GM10266 (cell line): Measurements from ENCODE around the gene TMEFF2.

Experiments
- DNase-seq: peaks from one replicate; pipeline ENCODE4 v3.0.0; 2012; ENCODE audit errors: extremely low spot score
- TF ChIP-seq, protein P1 (sequence below): IDR thresholded peaks from 2 replicates; pipeline ENCODE4 v1.5.1; 2012; ENCODE audit warnings: mild to moderate bottlenecking, low read depth; ENCODE audit not compliant: control insufficient read depth, insufficient read depth; ENCODE audit errors: missing control alignments

Gene TMEFF2, protein sequence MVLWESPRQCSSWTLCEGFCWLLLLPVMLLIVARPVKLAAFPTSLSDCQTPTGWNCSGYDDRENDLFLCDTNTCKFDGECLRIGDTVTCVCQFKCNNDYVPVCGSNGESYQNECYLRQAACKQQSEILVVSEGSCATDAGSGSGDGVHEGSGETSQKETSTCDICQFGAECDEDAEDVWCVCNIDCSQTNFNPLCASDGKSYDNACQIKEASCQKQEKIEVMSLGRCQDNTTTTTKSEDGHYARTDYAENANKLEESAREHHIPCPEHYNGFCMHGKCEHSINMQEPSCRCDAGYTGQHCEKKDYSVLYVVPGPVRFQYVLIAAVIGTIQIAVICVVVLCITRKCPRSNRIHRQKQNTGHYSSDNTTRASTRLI

DNA sequence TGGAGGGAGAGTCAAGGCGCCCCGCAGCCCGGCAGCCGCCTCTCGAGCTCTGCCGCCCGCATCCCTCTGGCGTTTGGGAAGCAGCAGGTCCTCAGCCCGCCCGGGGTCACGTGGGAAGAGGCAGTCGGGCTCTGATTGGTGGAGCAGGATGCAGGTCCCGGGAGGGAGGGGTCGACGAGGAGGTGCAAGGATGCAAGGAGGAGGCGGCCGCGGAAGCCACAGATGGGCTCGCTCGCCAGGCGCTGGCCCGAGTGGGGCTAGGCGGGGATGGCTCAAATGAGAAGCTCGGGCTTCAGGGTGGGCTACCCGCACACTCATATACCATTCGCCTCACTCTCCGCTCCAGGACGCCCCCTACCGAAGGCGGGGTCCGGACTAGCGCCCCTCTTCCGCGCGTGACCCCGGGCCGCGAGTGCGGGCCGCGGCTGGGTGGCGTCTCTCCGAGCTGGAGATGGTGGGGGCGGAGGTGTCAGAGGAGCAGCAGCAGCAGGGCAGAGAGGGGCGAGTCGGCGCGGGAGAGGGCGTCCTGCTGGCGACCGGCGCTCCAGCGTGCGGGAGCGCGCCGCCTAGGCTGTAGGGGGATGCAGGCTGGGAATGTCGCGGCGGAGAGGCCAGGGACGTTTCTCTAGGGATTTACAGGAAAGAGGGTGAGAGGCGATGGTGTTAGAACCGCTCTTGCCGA lies at the start of gene TMEFF2:
TSS of gene TMEFF2 (minus strand) at position 68 of the 682 bp plus-strand sequence. CDS start 409 bp downstream, outside the sequence.
- TF ChIP-seq, protein P1, sequence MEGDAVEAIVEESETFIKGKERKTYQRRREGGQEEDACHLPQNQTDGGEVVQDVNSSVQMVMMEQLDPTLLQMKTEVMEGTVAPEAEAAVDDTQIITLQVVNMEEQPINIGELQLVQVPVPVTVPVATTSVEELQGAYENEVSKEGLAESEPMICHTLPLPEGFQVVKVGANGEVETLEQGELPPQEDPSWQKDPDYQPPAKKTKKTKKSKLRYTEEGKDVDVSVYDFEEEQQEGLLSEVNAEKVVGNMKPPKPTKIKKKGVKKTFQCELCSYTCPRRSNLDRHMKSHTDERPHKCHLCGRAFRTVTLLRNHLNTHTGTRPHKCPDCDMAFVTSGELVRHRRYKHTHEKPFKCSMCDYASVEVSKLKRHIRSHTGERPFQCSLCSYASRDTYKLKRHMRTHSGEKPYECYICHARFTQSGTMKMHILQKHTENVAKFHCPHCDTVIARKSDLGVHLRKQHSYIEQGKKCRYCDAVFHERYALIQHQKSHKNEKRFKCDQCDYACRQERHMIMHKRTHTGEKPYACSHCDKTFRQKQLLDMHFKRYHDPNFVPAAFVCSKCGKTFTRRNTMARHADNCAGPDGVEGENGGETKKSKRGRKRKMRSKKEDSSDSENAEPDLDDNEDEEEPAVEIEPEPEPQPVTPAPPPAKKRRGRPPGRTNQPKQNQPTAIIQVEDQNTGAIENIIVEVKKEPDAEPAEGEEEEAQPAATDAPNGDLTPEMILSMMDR = no peak
- peak; percentile 60 for DNase-seq

DNA sequence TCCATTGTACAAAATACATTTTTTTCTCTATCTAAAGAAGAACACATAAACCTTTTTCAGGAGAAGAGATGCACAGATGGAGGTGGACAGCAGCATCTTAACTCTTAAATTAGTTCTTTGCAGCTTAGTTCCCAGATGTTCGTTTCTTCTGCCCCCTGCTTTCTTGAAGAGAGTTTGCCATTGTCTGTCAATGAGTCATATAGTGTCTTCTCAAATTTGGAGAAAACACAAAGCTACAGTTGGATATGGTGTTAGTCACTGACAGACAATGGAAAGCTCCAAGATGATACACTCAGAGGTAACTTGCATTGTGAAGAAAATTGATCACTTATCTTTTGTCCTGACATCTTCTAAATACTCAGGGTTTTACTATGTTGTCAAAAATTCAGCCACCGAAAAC lies 48.8 kb upstream of the TMEFF2 start:
- TF ChIP-seq, protein P1 = no peak
- DNase-seq = no peak

DNA sequence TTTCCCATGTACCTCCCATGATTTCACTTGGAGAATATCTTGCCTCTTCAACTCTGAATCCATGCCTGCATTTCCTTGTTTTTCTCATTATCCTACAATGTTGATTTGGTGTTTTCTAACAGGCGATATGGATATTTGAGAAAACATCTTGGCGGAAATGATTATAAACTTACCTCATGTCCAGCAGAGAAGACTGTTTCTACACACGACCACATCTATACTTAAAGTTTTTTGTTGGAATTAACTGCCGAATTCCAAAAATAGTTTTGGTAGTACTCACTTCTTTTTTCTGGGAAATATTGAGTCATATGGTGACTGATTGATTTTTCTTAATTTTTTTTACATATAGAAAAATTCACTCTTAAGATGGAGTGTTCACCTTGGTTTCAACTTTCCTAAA lies 41.4 kb upstream of the TMEFF2 start:
- TF ChIP-seq, protein P1 = no peak
- DNase-seq = no peak

DNA sequence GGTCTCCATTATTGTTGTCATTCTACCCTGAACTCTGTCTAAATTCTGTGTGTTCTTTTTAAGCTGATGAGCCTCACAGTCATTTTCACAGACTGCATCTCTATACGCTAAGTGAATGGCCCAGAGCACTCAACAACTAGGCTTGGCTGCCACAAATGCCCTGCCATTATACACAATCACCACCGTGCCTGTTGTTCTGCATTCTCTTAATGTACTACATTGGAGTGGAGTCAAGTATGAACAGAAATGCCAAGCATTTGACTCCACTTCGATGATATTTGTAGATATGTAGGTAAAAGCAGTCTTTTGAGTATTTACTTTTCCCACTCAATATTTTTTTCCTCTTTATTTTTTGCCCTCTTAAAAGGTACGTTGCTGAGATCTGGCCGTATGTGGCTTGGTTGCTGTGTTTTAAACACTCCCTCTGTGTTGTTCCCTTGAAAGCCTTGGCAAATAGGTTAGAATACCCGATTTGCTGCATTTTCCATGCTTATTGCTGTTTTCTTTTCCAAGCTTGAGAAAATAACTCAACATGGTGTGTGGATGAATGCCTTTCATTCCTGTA lies 36.2 kb upstream of the TMEFF2 start:
- TF ChIP-seq, protein P1 = no peak
- no peak for DNase-seq

DNA sequence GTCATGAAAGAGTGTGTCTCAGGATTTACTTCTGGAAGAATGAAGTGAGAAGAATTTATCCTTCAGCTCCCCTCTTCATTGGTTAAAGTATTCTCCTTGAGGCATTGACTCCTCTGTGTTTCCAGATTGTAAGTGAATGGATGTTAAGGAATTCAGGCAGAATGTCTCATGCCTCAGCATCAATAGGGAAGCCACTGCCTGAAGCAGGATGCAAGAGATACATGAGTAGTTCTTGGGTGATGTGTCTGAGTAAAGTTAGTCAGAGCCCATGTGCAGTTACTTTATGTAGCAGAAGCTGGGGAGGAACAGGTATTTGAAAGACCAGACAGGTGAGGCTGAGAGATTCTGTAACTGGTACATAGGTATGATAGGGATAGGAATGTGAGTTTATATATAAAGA lies 34.0 kb upstream of the TMEFF2 start:
- DNase-seq = no peak
- TF ChIP-seq, protein P1 = no peak

DNA sequence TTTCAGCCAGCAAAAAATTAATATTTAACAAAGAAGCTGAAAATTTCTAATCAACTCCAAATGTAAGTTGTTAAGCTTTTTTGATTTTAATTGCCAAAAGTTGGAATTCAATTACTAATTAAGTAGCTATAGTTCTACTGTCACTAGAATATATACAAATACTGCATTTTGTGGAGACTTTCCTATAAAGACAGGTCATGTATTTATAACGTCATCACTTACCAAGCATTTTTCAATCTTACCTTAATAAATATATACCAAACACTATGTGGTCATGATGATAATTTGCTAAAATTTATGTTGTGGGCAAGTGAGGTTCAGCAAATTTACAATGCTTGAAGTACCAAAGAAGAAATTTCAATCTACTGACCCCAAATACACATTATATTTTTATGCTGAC lies 24.2 kb upstream of the TMEFF2 start:
- DNase-seq = no peak
- TF ChIP-seq, protein P1 = no peak
